ENCODE results near the gene INS. TPM values are rescaled to one million over a fixed set of nuclear protein-coding genes. Genes with fewer than 3 reads are reported as not detected.

INS gene
- total and polyA plus RNA-seq, 2 of the 13 experiments (the other 11 are each of a cell fraction or from before 2014, with no cell fraction given) = not detected

- TF ChIP-seq NFAT5 (CRISPR knock-in tag; IDR thresholded peaks at IDR 0.05) (no peak), ZNF446 (CRISPR knock-in tag; IDR thresholded peaks at IDR 0.05) (no peak), TAF1 (CRISPR knock-in tag; IDR thresholded peaks at IDR 0.05) (peak; percentile 53; the same call in 1 of the 2 replicates), ZFYVE20 (CRISPR knock-in tag; IDR thresholded peaks at IDR 0.05; ENCODE audit: borderline replicate concordance, low read depth) (no peak), RXRA (CRISPR knock-in tag; IDR thresholded peaks at IDR 0.05) (peak; percentile 91), JUND (CRISPR knock-in tag; IDR thresholded peaks at IDR 0.05) (no peak), AGO2 (optimal IDR thresholded peaks at IDR 0.05; ENCODE audit: low read depth, low read length) (peak; percentile 97), ZBTB37 (CRISPR knock-in tag; IDR thresholded peaks at IDR 0.05) (no peak), ZNF570 (CRISPR knock-in tag; IDR thresholded peaks at IDR 0.05; ENCODE audit: borderline replicate concordance) (no peak), RBM39 (IDR thresholded peaks at IDR 0.05; ENCODE audit: low read depth, low read length, poor library complexity, severe bottlenecking) (no peak), REPIN1 (CRISPR knock-in tag; IDR thresholded peaks at IDR 0.05; ENCODE audit: borderline replicate concordance, low read depth) (no peak; the same call in 1 of the 2 replicates), SKI (IDR thresholded peaks at IDR 0.05; ENCODE audit: partially characterized antibody) (no peak), PTBP1 (IDR thresholded peaks at IDR 0.05; ENCODE audit: low read depth, low read length, poor library complexity, severe bottlenecking) (no peak), GFI1 (CRISPR knock-in tag; IDR thresholded peaks at IDR 0.05; ENCODE audit: borderline replicate concordance) (no peak; the same call in none of the 2 replicates), PREB (CRISPR knock-in tag; IDR thresholded peaks at IDR 0.05) (no peak), PATZ1 (CRISPR knock-in tag; IDR thresholded peaks at IDR 0.05) (peak; percentile 92), NPAS2 (CRISPR knock-in tag; IDR thresholded peaks at IDR 0.05; ENCODE audit: borderline replicate concordance) (no peak), ZNF83 (CRISPR knock-in tag; IDR thresholded peaks at IDR 0.05; ENCODE audit: borderline replicate concordance) (no peak), ETV5 (CRISPR knock-in tag; IDR thresholded peaks at IDR 0.05; ENCODE audit: borderline replicate concordance) (peak; percentile 15; the same call in 1 of the 2 replicates)
Measured at GRCh38 chr11:2203440-2204259, 42.6 kb upstream of the INS start (continued).

Data from HepG2 (cell line).